ENCODE data around the gene PCNX1.

The PCNX1 gene

GRCh38 chr14:70916300-70916699, 9.0 kb downstream of the PCNX1 start:
- no peak for DNase-seq
- Mint-ChIP-seq H3K36me3 (ENCODE audit: low read depth) (peaks cover 51% of the 10 kb centered on the region), H3K4me3 (no peak overlapping the region), H3K27me3 (ENCODE audit: low read depth, poor library complexity) (no peaks in the 10 kb centered on the region), H3K4me1 (peaks cover 36% of the 10 kb centered on the region), H3K27ac (no peak overlapping the region), H3K9me3 (peaks cover 20% of the 10 kb centered on the region)
- TF ChIP-seq, protein P1, sequence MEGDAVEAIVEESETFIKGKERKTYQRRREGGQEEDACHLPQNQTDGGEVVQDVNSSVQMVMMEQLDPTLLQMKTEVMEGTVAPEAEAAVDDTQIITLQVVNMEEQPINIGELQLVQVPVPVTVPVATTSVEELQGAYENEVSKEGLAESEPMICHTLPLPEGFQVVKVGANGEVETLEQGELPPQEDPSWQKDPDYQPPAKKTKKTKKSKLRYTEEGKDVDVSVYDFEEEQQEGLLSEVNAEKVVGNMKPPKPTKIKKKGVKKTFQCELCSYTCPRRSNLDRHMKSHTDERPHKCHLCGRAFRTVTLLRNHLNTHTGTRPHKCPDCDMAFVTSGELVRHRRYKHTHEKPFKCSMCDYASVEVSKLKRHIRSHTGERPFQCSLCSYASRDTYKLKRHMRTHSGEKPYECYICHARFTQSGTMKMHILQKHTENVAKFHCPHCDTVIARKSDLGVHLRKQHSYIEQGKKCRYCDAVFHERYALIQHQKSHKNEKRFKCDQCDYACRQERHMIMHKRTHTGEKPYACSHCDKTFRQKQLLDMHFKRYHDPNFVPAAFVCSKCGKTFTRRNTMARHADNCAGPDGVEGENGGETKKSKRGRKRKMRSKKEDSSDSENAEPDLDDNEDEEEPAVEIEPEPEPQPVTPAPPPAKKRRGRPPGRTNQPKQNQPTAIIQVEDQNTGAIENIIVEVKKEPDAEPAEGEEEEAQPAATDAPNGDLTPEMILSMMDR (IDR thresholded peaks at IDR 0.05), result no peak

- Mint-ChIP-seq H3K4me1 (peaks cover 31% of the 10 kb centered on the region), H3K9me3 (peaks cover 20% of the 10 kb centered on the region), H3K36me3 (ENCODE audit: low read depth) (peaks cover 46% of the 10 kb centered on the region), H3K4me3 (no peak overlapping the region), H3K27ac (no peak overlapping the region), H3K27me3 (ENCODE audit: low read depth, poor library complexity) (no peaks in the 10 kb centered on the region)
- DNase-seq, result no peak
- TF ChIP-seq, protein P1 (IDR thresholded peaks at IDR 0.05), result no peak
These were observed 9.5 kb downstream of the PCNX1 start for GRCh38 chr14:70916799-70917198.

DNA sequence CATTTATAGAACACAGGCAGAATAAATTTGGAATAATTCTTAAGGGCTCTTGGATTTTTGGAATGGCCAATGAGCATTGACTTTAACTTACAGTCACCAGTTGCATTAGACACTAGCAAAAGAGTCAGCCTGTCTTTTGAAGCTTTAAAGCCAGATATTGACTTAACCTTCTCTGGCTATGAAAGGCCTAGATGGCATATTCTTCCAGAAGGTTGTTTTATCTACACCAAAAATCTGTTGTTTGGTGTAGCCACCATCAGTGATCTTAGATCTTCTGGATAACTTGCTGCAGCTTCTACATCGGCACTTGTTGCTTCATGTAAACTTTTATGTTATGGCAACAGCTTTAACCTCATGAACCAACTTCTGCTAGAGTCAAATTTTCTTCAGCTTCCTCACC, 10.4 kb downstream of the PCNX1 start:
- Mint-ChIP-seq H3K36me3 (ENCODE audit: low read depth) (peaks cover 41% of the 10 kb centered on the region), H3K9me3 (peaks cover 20% of the 10 kb centered on the region), H3K4me1 (peaks cover 26% of the 10 kb centered on the region), H3K27me3 (ENCODE audit: low read depth, poor library complexity) (no peaks in the 10 kb centered on the region), H3K4me3 (no peak overlapping the region), H3K27ac (no peak overlapping the region)
- TF ChIP-seq, protein P1 (IDR thresholded peaks at IDR 0.05), result no peak
- DNase-seq, result no peak

GRCh38 chr14:70919774-70920173, 12.5 kb downstream of the PCNX1 start:
- Mint-ChIP-seq H3K27ac (peak overlapping the region; percentile 85), H3K4me3 (no peak overlapping the region), H3K4me1 (peaks cover 19% of the 10 kb centered on the region), H3K27me3 (ENCODE audit: low read depth, poor library complexity) (no peaks in the 10 kb centered on the region), H3K36me3 (ENCODE audit: low read depth) (peaks cover 29% of the 10 kb centered on the region), H3K9me3 (peaks cover 20% of the 10 kb centered on the region)
- DNase-seq, result no peak
- TF ChIP-seq, protein P1 (IDR thresholded peaks at IDR 0.05), result no peak

DNA sequence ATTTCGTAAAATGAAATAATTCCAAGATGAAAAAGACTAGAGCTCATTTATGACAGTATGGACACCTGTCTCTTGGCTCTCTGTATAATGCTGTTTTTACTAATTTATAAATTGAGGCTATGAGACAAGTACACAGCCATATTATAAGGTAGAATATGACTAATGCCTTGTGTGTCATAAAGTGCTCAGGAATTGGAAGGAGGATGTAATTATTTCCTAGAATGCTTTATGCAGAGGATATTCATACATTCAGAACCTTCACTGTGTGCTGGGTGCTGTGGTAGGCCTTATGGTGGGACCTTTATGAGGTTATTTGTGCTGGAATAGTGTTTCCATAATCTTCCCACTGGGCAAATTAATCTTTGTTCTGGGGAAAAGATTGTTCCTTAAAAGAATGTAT, 13.3 kb downstream of the PCNX1 start:
- no peaks in the 10 kb centered on the region for H3K27me3 Mint-ChIP-seq (ENCODE audit: low read depth, poor library complexity)
- H3K4me3 Mint-ChIP-seq, result no peak overlapping the region
- DNase-seq, result no peak
- H3K9me3 Mint-ChIP-seq, result peaks cover 13% of the 10 kb centered on the region
- H3K27ac Mint-ChIP-seq, result peak overlapping the region; percentile 48
- H3K36me3 Mint-ChIP-seq (ENCODE audit: low read depth), result peaks cover 21% of the 10 kb centered on the region
- peaks cover 24% of the 10 kb centered on the region for H3K4me1 Mint-ChIP-seq
- TF ChIP-seq, protein P1 (IDR thresholded peaks at IDR 0.05), result no peak

DNA sequence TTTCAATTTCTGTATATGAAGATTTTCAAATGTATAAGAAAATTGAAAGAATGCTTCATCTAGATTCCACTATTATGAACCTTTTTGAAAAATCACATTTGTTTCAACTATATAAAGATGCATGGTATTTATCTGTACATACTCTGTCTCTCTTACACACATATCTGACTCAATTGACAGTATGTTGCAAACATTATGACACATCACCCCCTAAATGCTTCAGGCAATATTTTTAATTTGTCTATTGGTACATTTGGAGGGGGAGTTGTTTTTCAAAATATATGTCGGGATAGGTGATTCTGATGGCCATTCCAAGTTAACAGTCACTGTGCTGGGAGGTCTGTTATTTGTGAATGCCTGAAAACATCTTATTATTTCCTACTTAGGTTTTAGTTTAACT, 14.4 kb downstream of the PCNX1 start:
- Mint-ChIP-seq H3K36me3 (ENCODE audit: low read depth) (peaks cover 10% of the 10 kb centered on the region), H3K4me1 (peaks cover 32% of the 10 kb centered on the region), H3K27me3 (ENCODE audit: low read depth, poor library complexity) (no peaks in the 10 kb centered on the region), H3K4me3 (no peak overlapping the region), H3K27ac (no peak overlapping the region), H3K9me3 (peaks cover 6% of the 10 kb centered on the region)
- no peak for DNase-seq
- TF ChIP-seq, protein P1 (IDR thresholded peaks at IDR 0.05), result no peak
